GM12892 (cell line): ENCODE data around the gene PSAP.
"Not testable (repeated sequence)": the region's sequence is repeated elsewhere in the genome, so short reads cannot be mapped to it uniquely, and the experiment has no call there.

Experiments used
- DNase-seq: peaks from one replicate; pipeline ENCODE4 v3.0.0; 2011; ENCODE audit not compliant: insufficient read length
- FAIRE-seq: peaks from 2 replicates; lab custom pipeline; 2011; peaks lifted over from hg19 to GRCh38; lab: Jason Lieb, UNC
- POLR2A ChIP-seq: IDR thresholded peaks from 2 replicates; pipeline ENCODE4 v1.6.1; 2011; ENCODE audit warnings: low read depth, low read length, control low read depth
- POLR2AphosphoS5 ChIP-seq: IDR thresholded peaks from 2 replicates; pipeline ENCODE4 v1.6.1; 2011; ENCODE audit warnings: low read depth, low read length, control low read depth
- TAF1 ChIP-seq: IDR thresholded peaks from 2 replicates; pipeline ENCODE4 v1.6.1; 2011; ENCODE audit warnings: low read depth, mild to moderate bottlenecking, control low read depth, low read length, borderline replicate concordance

Gene PSAP

DNA sequence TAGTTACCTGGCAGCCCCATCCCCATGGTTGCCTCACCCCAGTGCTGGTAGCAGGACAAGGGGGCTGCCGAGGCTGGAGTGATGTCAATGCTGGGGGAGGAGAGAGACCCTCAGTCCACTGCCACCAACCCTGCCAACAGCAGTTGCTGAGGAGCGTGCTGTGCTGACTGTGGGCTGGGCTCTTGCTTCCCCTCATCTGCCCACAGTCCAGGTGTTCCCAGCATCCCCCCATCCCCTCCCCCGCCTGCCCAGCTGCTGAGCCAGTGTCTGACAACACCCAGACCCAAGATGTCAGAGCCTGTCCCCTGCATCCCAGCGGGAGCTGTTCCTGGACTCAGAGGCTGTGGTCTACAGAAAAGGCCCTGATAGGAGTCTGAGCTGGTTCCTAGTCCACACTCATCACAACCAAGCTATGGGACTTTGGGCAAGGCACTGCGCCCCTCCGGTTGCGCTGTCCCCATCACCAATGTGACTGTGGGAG, 14.6 kb upstream of the PSAP start:
- DNase-seq = no peak
- no peak for FAIRE-seq
- TF ChIP-seq TAF1 (no peak), POLR2AphosphoS5 (no peak), POLR2A (no peak)

- no peak for FAIRE-seq
- no peak for DNase-seq
- TF ChIP-seq TAF1 (no peak), POLR2AphosphoS5 (no peak), POLR2A (no peak)
Measured at GRCh38 chr10:71864911-71865361, 13.9 kb upstream of the PSAP start.

GRCh38 chr10:71863203-71863602, 12.2 kb upstream of the PSAP start:
- TF ChIP-seq TAF1 (no peak), POLR2A (no peak)
- no peak for DNase-seq

DNA sequence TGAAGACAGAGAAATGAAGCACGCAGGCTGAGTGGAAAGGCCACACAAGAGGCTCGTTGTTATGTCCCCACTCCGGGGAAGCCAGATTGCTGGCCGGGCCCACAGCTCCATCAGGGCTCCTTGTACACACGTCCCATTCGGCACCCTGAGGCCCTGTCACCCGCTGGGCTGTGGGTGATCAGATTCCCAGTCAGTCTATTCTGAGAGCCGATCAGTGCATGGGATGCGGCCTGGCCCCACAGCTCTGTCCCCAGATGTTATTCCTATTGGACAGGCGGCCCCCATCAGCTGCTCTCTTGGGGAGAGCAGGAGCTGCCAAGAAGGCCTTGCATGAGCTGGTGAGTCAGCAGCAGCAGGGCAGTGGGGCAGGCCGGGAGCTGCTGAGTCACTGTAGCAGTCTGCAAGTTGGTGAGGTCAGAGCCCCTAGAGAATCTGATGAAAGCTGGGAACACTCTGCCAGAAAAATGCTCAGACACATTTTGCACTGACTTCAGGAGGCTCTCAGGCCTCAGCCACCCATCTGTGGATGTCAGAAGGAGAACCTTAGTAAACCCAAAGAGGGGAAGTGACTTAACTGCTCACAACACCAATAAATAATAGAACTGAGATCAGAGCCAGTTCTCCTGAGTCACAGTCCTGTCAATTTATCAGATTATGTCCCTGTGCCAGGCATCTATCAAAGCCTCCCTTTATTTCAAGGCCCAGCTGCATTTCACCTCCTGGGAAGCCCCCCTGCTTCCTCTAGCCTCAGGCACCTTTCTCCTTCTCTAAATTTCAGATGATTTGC, 9.4 kb upstream of the PSAP start:
- TF ChIP-seq POLR2AphosphoS5 (no peak), POLR2A (no peak), TAF1 (no peak)
- no peak for DNase-seq

More at GRCh38 chr10:71863203-71863602, 12.2 kb upstream of the PSAP start:
- FAIRE-seq = no peak

DNA sequence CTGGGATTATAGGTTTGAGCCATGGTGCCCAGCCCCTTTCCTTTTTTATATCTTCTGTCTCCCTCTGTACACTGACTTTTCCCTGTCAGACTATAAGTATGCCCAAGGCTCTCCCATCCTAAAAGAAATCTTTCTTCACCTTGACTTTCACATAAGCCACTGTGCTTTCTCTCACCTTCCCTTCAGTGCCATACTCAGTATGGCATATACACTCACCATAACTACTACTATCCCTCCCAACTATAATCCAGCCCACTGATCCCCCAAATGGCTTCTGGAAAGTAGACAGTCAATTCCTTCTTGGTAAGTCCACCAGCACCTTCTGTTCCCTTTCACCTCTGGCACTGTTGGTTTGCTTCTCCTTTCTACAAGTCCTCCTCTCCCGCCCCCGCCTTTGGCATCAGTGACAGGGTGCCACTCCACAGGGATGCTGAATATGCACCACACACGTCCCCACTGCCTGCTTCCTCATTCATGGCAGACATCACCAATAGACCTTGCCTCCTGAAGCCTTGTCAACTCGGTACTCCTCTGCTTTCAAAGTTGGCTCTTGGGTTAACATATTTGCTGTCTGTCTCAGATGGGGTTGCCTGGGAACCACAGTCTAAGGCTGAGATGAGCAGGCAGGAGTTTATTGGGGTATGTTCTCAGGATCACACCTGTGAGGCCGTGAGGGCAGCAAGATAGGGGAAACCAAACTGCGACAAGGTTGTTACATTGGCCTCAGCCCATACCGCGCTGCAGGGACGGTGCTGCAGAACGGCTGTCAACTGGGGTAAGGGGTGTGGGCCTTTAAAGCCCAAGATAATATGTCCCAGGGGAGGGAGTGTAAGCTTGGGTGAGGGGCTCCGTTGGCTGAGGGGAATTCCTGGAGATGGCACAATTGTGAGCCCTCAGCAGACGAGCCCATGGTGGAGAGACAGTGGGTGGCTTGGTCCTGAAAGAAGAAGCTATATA, 7.2 kb upstream of the PSAP start:
- no peak for TF ChIP-seq POLR2AphosphoS5
- no peak for TF ChIP-seq TAF1
- TF ChIP-seq POLR2A = no peak
- FAIRE-seq = no peak

More for the DNA sequence above, 9.4 kb upstream of the PSAP start:
- FAIRE-seq = no peak

DNA sequence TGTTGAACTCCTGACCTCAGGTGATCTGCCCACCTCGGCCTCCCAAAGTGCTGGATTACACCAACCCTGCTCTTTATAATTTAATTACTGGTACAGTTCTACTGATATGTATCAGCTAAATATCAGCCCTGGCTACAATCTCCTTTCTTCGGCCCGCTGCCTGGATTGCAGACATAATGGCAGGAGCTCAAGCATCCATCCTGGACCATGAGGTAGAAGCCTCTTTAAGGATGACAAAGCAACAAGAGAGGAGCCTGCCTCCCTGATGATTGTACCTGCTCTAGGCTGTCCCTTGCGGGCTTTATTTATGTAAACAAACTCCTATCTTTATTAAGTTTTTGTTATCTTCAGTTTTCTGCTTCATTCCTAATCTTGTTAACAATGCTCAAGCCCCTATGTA, 5.6 kb upstream of the PSAP start:
- DNase-seq (no peak), FAIRE-seq (no peak)
- TF ChIP-seq POLR2A = no peak
- no peak for TF ChIP-seq TAF1
- TF ChIP-seq POLR2AphosphoS5 = no peak

More for the DNA sequence above, 7.2 kb upstream of the PSAP start:
- no peak for DNase-seq

GRCh38 chr10:71854031-71854430, 3.0 kb upstream of the PSAP start:
- TF ChIP-seq TAF1 (no peak), POLR2AphosphoS5 (no peak), POLR2A (no peak)
- DNase-seq = no peak
- no peak for FAIRE-seq

- no peak for DNase-seq
- no peak for FAIRE-seq
- TF ChIP-seq TAF1 (no peak), POLR2A (no peak), POLR2AphosphoS5 (no peak)
Measured at GRCh38 chr10:71852355-71852937, 1.4 kb upstream of the PSAP start.

DNA sequence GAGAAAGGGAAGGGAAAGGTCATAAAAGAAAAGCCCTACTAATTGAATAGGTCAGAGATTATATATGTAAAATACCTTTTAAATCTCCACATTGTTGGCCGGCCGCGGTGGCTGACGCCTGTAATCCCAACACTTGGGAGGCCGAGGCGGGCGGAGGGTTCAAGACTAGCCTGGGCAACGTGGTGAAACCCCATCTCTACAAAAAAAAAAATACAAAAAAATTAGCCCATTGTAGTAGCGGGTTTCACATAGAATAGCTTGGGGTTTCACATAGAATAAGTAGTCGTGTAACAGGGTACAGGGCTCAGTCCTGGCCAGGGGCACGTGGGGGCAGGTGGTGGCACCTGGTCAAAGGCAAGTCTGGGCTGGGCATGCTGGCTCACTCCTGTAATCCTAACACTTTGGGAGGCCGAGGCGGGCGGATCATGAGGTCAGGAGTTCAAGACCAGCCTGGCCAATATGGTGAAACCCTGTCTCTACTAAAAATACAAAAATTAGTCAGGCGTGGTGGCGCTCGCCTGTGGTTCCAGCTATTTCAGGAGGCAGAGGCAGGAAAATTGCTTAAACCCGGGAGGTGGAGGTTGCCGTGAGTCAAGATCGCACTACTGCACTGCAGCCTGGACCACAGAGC, 529 bp upstream of the PSAP start:
- FAIRE-seq, DNase-seq: not testable (repeated sequence)

DNA sequence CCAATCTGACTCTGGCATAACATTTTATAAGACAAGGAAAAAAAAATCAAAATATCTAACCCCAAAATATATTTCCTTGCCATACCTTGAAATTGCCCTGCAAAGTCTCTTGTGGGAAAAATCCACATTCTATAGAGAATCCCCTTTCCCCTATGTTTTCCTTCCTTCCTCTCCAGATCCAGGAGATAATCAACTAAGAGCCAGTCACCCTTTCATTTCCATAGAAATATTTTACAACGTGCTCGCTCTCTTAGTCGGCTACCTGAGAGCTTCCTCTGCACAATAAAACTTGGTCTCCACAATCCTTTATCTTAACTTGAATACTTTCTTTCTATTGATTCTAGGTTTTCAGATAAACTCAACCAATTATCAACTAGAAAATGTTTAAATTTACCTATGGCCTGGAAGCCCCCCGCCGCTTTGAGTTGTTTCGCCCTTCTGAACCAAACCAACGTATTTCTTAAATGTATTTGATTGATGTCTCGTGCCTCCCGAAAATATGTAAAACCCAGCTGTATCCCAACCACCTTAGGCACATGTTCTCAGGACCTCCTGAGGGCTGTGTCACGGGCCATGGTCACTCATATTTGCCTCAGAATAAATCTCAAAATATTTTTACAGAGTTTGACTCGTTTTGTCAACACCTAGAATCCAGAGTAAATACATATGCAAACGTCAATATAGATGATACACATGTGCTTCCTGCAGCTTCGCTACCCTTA, 869 bp downstream of the PSAP start:
- TF ChIP-seq POLR2AphosphoS5 = no peak
- TF ChIP-seq TAF1 = no peak
- no peak for TF ChIP-seq POLR2A
- DNase-seq (no peak), FAIRE-seq (peak; percentile 5)
